ENCODE data around the gene SUMO4. TPM values are rescaled to one million over a fixed set of nuclear protein-coding genes. Genes with fewer than 3 reads are reported as not detected.

The SUMO4 gene
- total RNA-seq, 1 experiment from 2014 or later: 2.9 TPM

- H3K9me3 Mint-ChIP-seq (ENCODE audit: low read depth, unreplicated experiment): no peaks in the 10 kb centered on the region
- H3K27ac Mint-ChIP-seq (ENCODE audit: unreplicated experiment): no peak overlapping the region
- CTCF ChIA-PET: no interaction called here
Observed at GRCh38 chr6:149414821-149415220, 14.8 kb downstream of the SUMO4 start.

GRCh38 chr6:149419696-149420404 lies 19.8 kb downstream of the SUMO4 start:
- no peak overlapping the region for H3K27ac Mint-ChIP-seq (ENCODE audit: unreplicated experiment)
- H3K4me1 Mint-ChIP-seq (ENCODE audit: low read depth, unreplicated experiment): peaks cover 8% of the 10 kb centered on the region
- DNase-seq: no peak
- CTCF ChIA-PET: no interaction called here
- BruUV-seq (replicated peaks): no TSS peak
- no peaks in the 10 kb centered on the region for H3K9me3 Mint-ChIP-seq (ENCODE audit: low read depth, unreplicated experiment)
- H3K4me3 Mint-ChIP-seq (ENCODE audit: low read depth, unreplicated experiment): no peak overlapping the region
- no peak for TF ChIP-seq CTCF (IDR thresholded peaks at IDR 0.05; ENCODE audit: unreplicated experiment)
- H3K36me3 Mint-ChIP-seq (ENCODE audit: insufficient read depth, unreplicated experiment): no peaks in the 10 kb centered on the region
- H3K27me3 Mint-ChIP-seq (ENCODE audit: unreplicated experiment): peaks cover 10% of the 10 kb centered on the region
- intact Hi-C loops (cut with micrococcal nuclease; ENCODE audit: unreplicated experiment): no loop called here

More at GRCh38 chr6:149414821-149415220, 14.8 kb downstream of the SUMO4 start:
- Mint-ChIP-seq H3K4me1 (ENCODE audit: low read depth, unreplicated experiment) (no peaks in the 10 kb centered on the region), H3K36me3 (ENCODE audit: insufficient read depth, unreplicated experiment) (no peaks in the 10 kb centered on the region), H3K27me3 (ENCODE audit: unreplicated experiment) (no peaks in the 10 kb centered on the region), H3K4me3 (ENCODE audit: low read depth, unreplicated experiment) (no peak overlapping the region)
- no peak for TF ChIP-seq CTCF (IDR thresholded peaks at IDR 0.05; ENCODE audit: unreplicated experiment)
- BruUV-seq (replicated peaks): no TSS peak
- DNase-seq: no peak
- intact Hi-C loops (cut with micrococcal nuclease; ENCODE audit: unreplicated experiment): no loop called here

GRCh38 chr6:149421132-149421531 lies 21.1 kb downstream of the SUMO4 start:
- DNase-seq: no peak
- H3K9me3 Mint-ChIP-seq (ENCODE audit: low read depth, unreplicated experiment): no peaks in the 10 kb centered on the region
- intact Hi-C loops (cut with micrococcal nuclease; ENCODE audit: unreplicated experiment): no loop called here
- BruUV-seq (replicated peaks): no TSS peak
- no peak for TF ChIP-seq CTCF (IDR thresholded peaks at IDR 0.05; ENCODE audit: unreplicated experiment)
- peaks cover 8% of the 10 kb centered on the region for H3K4me1 Mint-ChIP-seq (ENCODE audit: low read depth, unreplicated experiment)
- H3K4me3 Mint-ChIP-seq (ENCODE audit: low read depth, unreplicated experiment): no peak overlapping the region
- CTCF ChIA-PET: no interaction called here
- H3K27ac Mint-ChIP-seq (ENCODE audit: unreplicated experiment): no peak overlapping the region
- peaks cover 10% of the 10 kb centered on the region for H3K27me3 Mint-ChIP-seq (ENCODE audit: unreplicated experiment)
- H3K36me3 Mint-ChIP-seq (ENCODE audit: insufficient read depth, unreplicated experiment): no peaks in the 10 kb centered on the region

GRCh38 chr6:149422581-149422980 lies 22.5 kb downstream of the SUMO4 start:
- intact Hi-C loops (cut with micrococcal nuclease; ENCODE audit: unreplicated experiment): no loop called here
- BruUV-seq (replicated peaks): no TSS peak
- Mint-ChIP-seq H3K9me3 (ENCODE audit: low read depth, unreplicated experiment) (no peaks in the 10 kb centered on the region), H3K4me3 (ENCODE audit: low read depth, unreplicated experiment) (no peak overlapping the region), H3K27me3 (ENCODE audit: unreplicated experiment) (peaks cover 10% of the 10 kb centered on the region), H3K36me3 (ENCODE audit: insufficient read depth, unreplicated experiment) (no peaks in the 10 kb centered on the region), H3K27ac (ENCODE audit: unreplicated experiment) (no peak overlapping the region), H3K4me1 (ENCODE audit: low read depth, unreplicated experiment) (peaks cover 8% of the 10 kb centered on the region)
- TF ChIP-seq CTCF (IDR thresholded peaks at IDR 0.05; ENCODE audit: unreplicated experiment): no peak
- CTCF ChIA-PET: interaction anchor here (0.8 kb wide), 1 partner anchor 140 kb away, joined by 3 read pairs; no protein-coding TSS in a partner anchor
- DNase-seq: no peak
